ENCODE results near the gene ZC3H12D. TPM values are rescaled to one million over a fixed set of nuclear protein-coding genes. Genes with fewer than 3 reads are reported as not detected.

ZC3H12D gene
- total and polyA plus RNA-seq, 2 experiments from 2014 or later: 0.07 TPM; not detected in 1

DNA sequence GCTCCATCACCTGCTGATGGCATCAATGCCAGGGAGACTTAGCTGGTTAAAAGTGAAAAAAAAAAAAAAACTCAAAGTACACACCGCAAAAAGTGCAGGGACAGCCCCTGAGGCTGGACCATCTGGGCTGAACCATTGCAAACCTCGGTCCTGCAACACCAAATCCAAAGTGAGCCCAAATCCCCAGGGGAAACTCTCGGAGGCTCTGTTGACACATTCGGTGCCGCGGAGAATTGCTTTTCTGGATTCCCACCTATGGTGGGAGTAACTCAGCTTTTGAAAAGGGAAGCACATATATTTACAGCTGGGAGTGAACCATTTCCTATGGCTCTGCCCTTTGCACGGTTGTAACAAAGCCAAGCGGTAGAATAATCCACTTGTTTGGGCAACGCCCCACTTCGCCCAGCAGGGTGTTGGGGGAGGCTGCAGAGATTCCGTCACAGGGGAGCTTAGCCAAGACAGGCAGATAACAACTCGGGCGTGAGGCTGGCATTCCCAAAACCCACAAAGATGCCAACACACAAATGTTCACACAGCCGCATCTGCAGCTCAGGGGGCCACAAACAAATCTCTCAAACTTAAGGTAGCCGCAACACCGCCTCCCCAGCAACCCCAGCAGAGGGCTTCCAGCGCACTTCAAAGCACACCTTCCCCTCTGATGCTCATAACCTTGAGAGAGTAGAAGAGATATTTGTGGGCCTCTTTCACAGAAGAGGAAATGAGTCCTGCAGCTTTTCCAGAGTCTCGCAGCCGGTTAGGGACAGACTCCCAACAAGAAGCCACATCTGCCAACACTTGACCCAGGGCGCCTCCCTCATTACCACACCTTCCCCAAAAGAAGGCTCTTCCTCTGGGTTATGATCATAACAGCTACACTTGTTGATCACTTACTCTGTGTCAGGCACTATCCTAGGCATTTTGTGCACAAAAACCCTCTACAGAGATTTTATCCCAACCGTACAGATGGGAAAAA is 11.4 kb downstream of the ZC3H12D start (continued):
- TF ChIP-seq, protein P1, sequence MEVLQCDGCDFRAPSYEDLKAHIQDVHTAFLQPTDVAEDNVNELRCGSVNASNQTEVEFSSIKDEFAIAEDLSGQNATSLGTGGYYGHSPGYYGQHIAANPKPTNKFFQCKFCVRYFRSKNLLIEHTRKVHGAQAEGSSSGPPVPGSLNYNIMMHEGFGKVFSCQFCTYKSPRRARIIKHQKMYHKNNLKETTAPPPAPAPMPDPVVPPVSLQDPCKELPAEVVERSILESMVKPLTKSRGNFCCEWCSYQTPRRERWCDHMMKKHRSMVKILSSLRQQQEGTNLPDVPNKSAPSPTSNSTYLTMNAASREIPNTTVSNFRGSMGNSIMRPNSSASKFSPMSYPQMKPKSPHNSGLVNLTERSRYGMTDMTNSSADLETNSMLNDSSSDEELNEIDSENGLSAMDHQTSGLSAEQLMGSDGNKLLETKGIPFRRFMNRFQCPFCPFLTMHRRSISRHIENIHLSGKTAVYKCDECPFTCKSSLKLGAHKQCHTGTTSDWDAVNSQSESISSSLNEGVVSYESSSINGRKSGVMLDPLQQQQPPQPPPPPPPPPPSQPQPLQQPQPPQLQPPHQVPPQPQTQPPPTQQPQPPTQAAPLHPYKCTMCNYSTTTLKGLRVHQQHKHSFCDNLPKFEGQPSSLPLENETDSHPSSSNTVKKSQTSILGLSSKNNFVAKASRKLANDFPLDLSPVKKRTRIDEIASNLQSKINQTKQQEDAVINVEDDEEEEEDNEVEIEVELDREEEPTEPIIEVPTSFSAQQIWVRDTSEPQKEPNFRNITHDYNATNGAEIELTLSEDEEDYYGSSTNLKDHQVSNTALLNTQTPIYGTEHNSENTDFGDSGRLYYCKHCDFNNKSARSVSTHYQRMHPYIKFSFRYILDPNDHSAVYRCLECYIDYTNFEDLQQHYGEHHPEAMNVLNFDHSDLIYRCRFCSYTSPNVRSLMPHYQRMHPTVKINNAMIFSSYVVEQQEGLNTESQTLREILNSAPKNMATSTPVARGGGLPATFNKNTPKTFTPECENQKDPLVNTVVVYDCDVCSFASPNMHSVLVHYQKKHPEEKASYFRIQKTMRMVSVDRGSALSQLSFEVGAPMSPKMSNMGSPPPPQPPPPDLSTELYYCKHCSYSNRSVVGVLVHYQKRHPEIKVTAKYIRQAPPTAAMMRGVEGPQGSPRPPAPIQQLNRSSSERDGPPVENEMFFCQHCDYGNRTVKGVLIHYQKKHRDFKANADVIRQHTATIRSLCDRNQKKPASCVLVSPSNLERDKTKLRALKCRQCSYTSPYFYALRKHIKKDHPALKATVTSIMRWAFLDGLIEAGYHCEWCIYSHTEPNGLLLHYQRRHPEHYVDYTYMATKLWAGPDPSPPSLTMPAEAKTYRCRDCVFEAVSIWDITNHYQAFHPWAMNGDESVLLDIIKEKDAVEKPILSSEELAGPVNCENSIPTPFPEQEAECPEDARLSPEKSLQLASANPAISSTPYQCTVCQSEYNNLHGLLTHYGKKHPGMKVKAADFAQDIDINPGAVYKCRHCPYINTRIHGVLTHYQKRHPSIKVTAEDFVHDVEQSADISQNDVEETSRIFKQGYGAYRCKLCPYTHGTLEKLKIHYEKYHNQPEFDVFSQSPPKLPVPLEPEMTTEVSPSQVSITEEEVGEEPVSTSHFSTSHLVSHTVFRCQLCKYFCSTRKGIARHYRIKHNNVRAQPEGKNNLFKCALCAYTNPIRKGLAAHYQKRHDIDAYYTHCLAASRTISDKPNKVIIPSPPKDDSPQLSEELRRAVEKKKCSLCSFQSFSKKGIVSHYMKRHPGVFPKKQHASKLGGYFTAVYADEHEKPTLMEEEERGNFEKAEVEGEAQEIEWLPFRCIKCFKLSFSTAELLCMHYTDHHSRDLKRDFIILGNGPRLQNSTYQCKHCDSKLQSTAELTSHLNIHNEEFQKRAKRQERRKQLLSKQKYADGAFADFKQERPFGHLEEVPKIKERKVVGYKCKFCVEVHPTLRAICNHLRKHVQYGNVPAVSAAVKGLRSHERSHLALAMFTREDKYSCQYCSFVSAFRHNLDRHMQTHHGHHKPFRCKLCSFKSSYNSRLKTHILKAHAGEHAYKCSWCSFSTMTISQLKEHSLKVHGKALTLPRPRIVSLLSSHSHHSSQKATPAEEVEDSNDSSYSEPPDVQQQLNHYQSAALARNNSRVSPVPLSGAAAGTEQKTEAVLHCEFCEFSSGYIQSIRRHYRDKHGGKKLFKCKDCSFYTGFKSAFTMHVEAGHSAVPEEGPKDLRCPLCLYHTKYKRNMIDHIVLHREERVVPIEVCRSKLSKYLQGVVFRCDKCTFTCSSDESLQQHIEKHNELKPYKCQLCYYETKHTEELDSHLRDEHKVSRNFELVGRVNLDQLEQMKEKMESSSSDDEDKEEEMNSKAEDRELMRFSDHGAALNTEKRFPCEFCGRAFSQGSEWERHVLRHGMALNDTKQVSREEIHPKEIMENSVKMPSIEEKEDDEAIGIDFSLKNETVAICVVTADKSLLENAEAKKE (CRISPR knock-in tag; IDR thresholded peaks at IDR 0.05): no peak
- no peak for TF ChIP-seq STAT1 (IDR thresholded peaks at IDR 0.05; ENCODE audit: unreplicated experiment)
- TF ChIP-seq NANOG (IDR thresholded peaks at IDR 0.05; ENCODE audit: borderline replicate concordance): no peak
- TF ChIP-seq ZNF114 (CRISPR knock-in tag; IDR thresholded peaks at IDR 0.05): no peak
- TF ChIP-seq, protein P2, sequence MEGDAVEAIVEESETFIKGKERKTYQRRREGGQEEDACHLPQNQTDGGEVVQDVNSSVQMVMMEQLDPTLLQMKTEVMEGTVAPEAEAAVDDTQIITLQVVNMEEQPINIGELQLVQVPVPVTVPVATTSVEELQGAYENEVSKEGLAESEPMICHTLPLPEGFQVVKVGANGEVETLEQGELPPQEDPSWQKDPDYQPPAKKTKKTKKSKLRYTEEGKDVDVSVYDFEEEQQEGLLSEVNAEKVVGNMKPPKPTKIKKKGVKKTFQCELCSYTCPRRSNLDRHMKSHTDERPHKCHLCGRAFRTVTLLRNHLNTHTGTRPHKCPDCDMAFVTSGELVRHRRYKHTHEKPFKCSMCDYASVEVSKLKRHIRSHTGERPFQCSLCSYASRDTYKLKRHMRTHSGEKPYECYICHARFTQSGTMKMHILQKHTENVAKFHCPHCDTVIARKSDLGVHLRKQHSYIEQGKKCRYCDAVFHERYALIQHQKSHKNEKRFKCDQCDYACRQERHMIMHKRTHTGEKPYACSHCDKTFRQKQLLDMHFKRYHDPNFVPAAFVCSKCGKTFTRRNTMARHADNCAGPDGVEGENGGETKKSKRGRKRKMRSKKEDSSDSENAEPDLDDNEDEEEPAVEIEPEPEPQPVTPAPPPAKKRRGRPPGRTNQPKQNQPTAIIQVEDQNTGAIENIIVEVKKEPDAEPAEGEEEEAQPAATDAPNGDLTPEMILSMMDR (conservative IDR thresholded peaks at IDR 0.05; ENCODE audit: low read depth in 2 of 2): no peak
- TF ChIP-seq EZH2phosphoT487 (IDR thresholded peaks at IDR 0.05; ENCODE audit: unreplicated experiment): no peak
- TF ChIP-seq EZH2 (IDR thresholded peaks at IDR 0.05; ENCODE audit: low read depth, unreplicated experiment): no peak
